ENCODE results near the gene TBL2. TPM values are rescaled to one million over a fixed set of nuclear protein-coding genes. Genes with fewer than 3 reads are reported as not detected.
"Not testable (repeated sequence)": the region's sequence is repeated elsewhere in the genome, so short reads cannot be mapped to it uniquely, and the experiment has no call there.

Gene TBL2
- total RNA-seq, 1 donor from 2014 or later = 29.0 TPM

DNA sequence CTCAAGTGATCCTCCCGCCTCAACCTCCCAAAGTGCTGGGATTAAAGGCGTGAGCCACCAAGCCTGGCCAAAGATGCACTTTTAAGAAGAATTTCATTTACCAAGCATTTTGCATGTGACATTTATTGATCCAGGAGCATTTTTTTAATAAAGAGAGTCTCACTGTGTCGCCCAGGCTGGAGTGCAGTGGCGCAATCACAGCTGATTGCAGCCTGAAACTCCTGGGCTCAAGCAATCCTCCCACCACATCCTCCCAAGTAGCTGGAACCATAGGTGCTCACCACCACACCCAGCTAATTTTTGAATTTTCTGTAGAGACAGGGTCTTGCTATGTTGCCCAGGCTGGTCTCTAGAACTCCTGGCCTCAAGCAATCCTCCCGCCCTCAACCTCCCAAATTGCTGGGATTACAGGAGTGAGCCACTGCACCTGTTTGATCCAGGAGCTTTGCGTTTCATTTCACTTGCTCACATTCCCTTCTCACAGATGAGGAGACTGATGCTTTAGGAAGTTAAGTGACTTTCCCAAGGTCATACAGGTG, 4.4 kb upstream of the TBL2 start:
- no peak overlapping the region for H3K4me3 ChIP-seq
- no peak for DNase-seq (ENCODE audit: extremely low spot score in 2 of 2)
- TF ChIP-seq, protein P1, sequence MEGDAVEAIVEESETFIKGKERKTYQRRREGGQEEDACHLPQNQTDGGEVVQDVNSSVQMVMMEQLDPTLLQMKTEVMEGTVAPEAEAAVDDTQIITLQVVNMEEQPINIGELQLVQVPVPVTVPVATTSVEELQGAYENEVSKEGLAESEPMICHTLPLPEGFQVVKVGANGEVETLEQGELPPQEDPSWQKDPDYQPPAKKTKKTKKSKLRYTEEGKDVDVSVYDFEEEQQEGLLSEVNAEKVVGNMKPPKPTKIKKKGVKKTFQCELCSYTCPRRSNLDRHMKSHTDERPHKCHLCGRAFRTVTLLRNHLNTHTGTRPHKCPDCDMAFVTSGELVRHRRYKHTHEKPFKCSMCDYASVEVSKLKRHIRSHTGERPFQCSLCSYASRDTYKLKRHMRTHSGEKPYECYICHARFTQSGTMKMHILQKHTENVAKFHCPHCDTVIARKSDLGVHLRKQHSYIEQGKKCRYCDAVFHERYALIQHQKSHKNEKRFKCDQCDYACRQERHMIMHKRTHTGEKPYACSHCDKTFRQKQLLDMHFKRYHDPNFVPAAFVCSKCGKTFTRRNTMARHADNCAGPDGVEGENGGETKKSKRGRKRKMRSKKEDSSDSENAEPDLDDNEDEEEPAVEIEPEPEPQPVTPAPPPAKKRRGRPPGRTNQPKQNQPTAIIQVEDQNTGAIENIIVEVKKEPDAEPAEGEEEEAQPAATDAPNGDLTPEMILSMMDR (IDR thresholded peaks at IDR 0.05) = no peak
- H3K36me3 ChIP-seq = no peaks in the 10 kb centered on the region
- no peaks in the 10 kb centered on the region for H3K27me3 ChIP-seq
- no peak overlapping the region for H3K27ac ChIP-seq
- intact Hi-C loops (cut with DNase I) = no loop called here
- peaks cover 21% of the 10 kb centered on the region for H3K4me1 ChIP-seq
- no peaks in the 10 kb centered on the region for H3K9me3 ChIP-seq

DNA sequence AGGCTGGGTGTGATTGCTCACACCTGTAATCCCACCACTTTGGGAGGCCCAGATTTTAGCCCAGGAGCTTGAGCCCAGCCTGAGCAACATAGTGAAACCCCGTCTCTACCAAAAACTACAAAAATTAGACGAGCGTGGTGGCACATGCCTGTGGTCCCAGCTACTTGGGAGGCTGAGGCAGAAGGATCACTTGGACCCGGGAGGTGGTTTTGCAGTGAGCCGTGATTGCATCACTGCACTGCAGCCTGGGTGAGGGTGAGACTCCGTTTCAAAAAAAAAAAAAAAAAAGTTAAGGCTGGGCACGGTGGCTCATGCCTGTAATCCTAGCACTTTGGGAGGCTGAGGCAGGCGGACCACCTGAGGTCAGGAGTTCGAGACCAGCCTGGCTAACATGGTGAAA, 2.6 kb upstream of the TBL2 start:
- H3K36me3 ChIP-seq; H3K4me3 ChIP-seq; H3K9me3 ChIP-seq; DNase-seq (ENCODE audit: extremely low spot score in 2 of 2); H3K27me3 ChIP-seq; H3K27ac ChIP-seq; intact Hi-C loops (cut with DNase I): not testable (repeated sequence)
- H3K4me1 ChIP-seq = peaks cover 27% of the 10 kb centered on the region

DNA sequence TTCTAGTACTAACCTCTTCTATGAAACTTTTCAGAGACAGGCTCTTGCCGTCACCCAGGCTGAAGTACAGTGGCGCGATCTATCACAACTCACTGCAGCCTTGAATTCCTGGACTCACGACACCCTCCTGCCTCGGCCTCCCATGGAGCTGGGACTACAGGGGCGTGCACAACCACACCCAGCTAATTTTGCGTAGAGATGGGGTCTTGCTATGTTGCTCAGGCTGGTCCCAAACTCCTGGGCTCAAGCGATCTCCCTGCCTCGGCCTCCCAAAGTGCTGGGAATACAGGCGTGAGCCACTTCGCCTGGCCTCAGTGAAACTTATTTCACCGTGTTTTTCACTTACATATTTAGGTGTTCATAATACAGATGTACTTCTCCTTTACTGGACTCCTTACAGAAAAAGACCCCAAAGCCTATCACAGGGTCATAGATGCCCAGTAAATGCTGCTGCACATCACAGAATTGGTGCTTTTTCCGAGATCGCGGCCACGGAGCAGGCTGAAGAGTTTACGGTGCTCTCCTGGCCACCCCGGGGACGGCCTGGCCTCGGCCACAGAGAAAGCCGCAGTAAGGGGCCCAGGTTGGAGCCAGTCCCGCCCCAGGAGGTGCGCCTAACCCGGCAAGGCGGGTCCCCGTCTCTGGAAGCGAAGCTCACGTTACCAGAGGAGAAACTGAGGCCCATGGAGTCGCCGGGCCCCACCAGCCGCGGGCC, 595 bp downstream of the TBL2 start:
- H3K4me3 ChIP-seq = peak overlapping the region; percentile 54 to 93
- peak overlapping the region; percentile 94 for H3K27ac ChIP-seq
- no peaks in the 10 kb centered on the region for H3K9me3 ChIP-seq
- peaks cover 4 to 23% of the 10 kb centered on the region in 2 donors for H3K36me3 ChIP-seq
- intact Hi-C loops (cut with DNase I) = loop anchor here (5.0 kb wide), 1 partner anchor 55 kb away; the partner anchor contains the start of gene BAZ1B
- DNase-seq (ENCODE audit: extremely low spot score in 2 of 2) = no peak
- TF ChIP-seq, protein P1 (IDR thresholded peaks at IDR 0.05) = no peak
- TF ChIP-seq POLR2AphosphoS5 (IDR thresholded peaks at IDR 0.05; ENCODE audit: insufficient read depth in 1 of 2, low read depth in 1 of 2) = no peak
- no peaks in the 10 kb centered on the region for H3K27me3 ChIP-seq
- peaks cover 32% of the 10 kb centered on the region for H3K4me1 ChIP-seq

DNA sequence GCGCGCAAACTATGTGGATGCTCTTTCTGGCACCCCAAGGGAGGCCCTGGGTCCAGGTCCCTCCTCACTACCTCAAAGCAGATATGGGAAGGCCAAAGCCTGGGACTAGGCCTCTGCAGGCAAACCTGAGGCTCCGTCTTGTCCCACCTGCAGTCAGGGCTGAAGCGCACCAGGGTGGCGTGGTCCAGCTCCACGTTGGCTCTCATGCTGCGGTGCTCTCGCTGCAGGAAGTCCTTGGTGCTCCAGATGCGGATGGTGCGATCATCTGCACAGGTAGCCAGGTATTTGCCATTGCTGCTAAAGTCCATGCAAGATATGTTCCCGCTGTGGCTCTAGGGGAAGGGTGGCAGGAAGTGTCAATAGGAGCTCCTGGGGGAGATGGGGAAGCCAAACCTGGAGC, 4.6 kb downstream of the TBL2 start:
- Histone ChIP-seq H3K36me3 (peaks cover 4 to 54% of the 10 kb centered on the region in 2 donors), H3K9me3 (no peaks in the 10 kb centered on the region), H3K27me3 (no peaks in the 10 kb centered on the region), H3K27ac (no peak overlapping the region), H3K4me1 (peaks cover 26% of the 10 kb centered on the region), H3K4me3 (no peak overlapping the region)
- no peak for DNase-seq (ENCODE audit: extremely low spot score in 2 of 2)
- TF ChIP-seq, protein P1 (IDR thresholded peaks at IDR 0.05) = no peak
- TF ChIP-seq POLR2A (IDR thresholded peaks at IDR 0.05) = no peak
- no peak for TF ChIP-seq POLR2AphosphoS5 (IDR thresholded peaks at IDR 0.05; ENCODE audit: insufficient read depth in 1 of 2, low read depth in 1 of 2)
- intact Hi-C loops (cut with DNase I) = no loop called here

DNA sequence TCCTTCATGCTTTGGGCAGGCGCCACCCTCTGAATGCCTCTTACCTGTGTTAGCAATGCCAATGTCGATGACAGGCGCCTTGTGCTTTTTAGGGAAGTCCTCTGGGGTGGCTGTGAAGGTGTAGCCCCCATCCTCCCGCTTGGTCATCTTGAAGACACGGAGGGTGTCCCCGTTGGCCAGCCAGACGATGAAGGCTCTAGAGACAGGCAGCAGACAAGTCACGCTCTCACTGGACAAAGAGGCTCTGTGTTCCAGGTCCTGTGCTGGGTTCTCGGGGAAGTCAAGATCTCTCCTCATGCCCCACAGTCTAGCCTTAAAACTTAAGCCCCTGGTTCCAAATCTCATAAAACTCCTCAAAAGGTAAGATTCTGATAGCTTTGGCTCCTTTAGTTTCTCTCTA, 5.1 kb downstream of the TBL2 start:
- intact Hi-C loops (cut with DNase I) = no loop called here
- peaks cover 26% of the 10 kb centered on the region for H3K4me1 ChIP-seq
- no peak overlapping the region for H3K4me3 ChIP-seq
- DNase-seq (ENCODE audit: extremely low spot score in 2 of 2) = no peak
- TF ChIP-seq, protein P1 (IDR thresholded peaks at IDR 0.05) = no peak
- TF ChIP-seq POLR2A (IDR thresholded peaks at IDR 0.05) = no peak
- TF ChIP-seq POLR2AphosphoS5 (IDR thresholded peaks at IDR 0.05; ENCODE audit: insufficient read depth in 1 of 2, low read depth in 1 of 2) = no peak
- no peaks in the 10 kb centered on the region for H3K9me3 ChIP-seq
- H3K27me3 ChIP-seq = no peaks in the 10 kb centered on the region
- peaks cover 4 to 54% of the 10 kb centered on the region in 2 donors for H3K36me3 ChIP-seq
- no peak overlapping the region for H3K27ac ChIP-seq
